AG10803 (cell line): ENCODE results near the gene LPP.
A peak's percentile ranks its signal among the peaks of the same experiment; 100 is the strongest.

Source experiments
- DNase-seq: peaks from one replicate; pipeline ENCODE4 v3.0.0; 2010; ENCODE audit warnings: low read depth
- H3K4me3 ChIP-seq: 2 replicates; pipeline ENCODE4 v1.5.1; 2011; ENCODE audit warnings: mild to moderate bottlenecking, low read length, control low read depth
- CTCF ChIP-seq: conservative IDR thresholded peaks from 2 replicates; pipeline ENCODE4 v1.5.1; 2011; ENCODE audit warnings: mild to moderate bottlenecking, low read length, control low read depth, inconsistent platforms

The LPP gene

GRCh38 chr3:188680605-188681004, 526.6 kb downstream of the LPP start:
- DNase-seq: no peak
- TF ChIP-seq CTCF: no peak
- no peak overlapping the region for H3K4me3 ChIP-seq

- no peak overlapping the region for H3K4me3 ChIP-seq
- DNase-seq: no peak
- TF ChIP-seq CTCF: no peak
These were observed 528.4 kb downstream of the LPP start for GRCh38 chr3:188682316-188682715.

- no peak for TF ChIP-seq CTCF
- peak; percentile 85 for DNase-seq
- no peak overlapping the region for H3K4me3 ChIP-seq
These were observed 529.1 kb downstream of the LPP start for GRCh38 chr3:188683032-188683521.

GRCh38 chr3:188684276-188684675, 530.3 kb downstream of the LPP start:
- no peak overlapping the region for H3K4me3 ChIP-seq
- DNase-seq: no peak
- no peak for TF ChIP-seq CTCF

- DNase-seq: no peak
- TF ChIP-seq CTCF: no peak
- no peak overlapping the region for H3K4me3 ChIP-seq
These were observed 531.8 kb downstream of the LPP start for GRCh38 chr3:188685789-188686188.

GRCh38 chr3:188686324-188686723, 532.4 kb downstream of the LPP start:
- no peak for DNase-seq
- no peak for TF ChIP-seq CTCF
- no peak overlapping the region for H3K4me3 ChIP-seq

- no peak overlapping the region for H3K4me3 ChIP-seq
- TF ChIP-seq CTCF: peak; percentile 38
- peak; percentile 71 for DNase-seq
These were observed 533.4 kb downstream of the LPP start for GRCh38 chr3:188687389-188687788.
